SIG-M5 treated with dmso at 0.1 percent for 504 hours (cell line): Measurements from ENCODE around the gene OPHN1.
"Not testable (repeated sequence)": the region's sequence is repeated elsewhere in the genome, so short reads cannot be mapped to it uniquely, and the experiment has no call there.

ENCODE experiments used
- DNase-seq: peaks from one replicate; lab custom pipeline; 2025; ENCODE audit not compliant: unreplicated experiment; lab: John Stamatoyannopoulos, UW

OPHN1 gene

GRCh38 chrX:68083510-68083909, 349.8 kb downstream of the OPHN1 start:
- DNase-seq = no peak

- no peak for DNase-seq
Observed at GRCh38 chrX:68079961-68080360, 353.3 kb downstream of the OPHN1 start.

GRCh38 chrX:68078801-68079200, 354.5 kb downstream of the OPHN1 start:
- DNase-seq = not testable (repeated sequence)

- no peak for DNase-seq
Observed at GRCh38 chrX:68077378-68077777, 355.9 kb downstream of the OPHN1 start.

- DNase-seq = no peak
Observed at GRCh38 chrX:68072041-68072440, 361.3 kb downstream of the OPHN1 start.

- DNase-seq = not testable (repeated sequence)
Observed at GRCh38 chrX:68070119-68070518, 363.2 kb downstream of the OPHN1 start.

GRCh38 chrX:68061206-68061535, 372.1 kb downstream of the OPHN1 start:
- no peak for DNase-seq

GRCh38 chrX:68060506-68061205, 372.6 kb downstream of the OPHN1 start:
- DNase-seq = no peak

GRCh38 chrX:68059469-68059868, 373.8 kb downstream of the OPHN1 start:
- no peak for DNase-seq

- no peak for DNase-seq
Observed at GRCh38 chrX:68049466-68049865, 383.8 kb downstream of the OPHN1 start.

- no peak for DNase-seq
Observed at GRCh38 chrX:68048774-68049173, 384.5 kb downstream of the OPHN1 start.

- no peak for DNase-seq
Observed at GRCh38 chrX:68045008-68045577, 388.2 kb downstream of the OPHN1 start.

GRCh38 chrX:68043713-68044438, 389.4 kb downstream of the OPHN1 start:
- DNase-seq = no peak

- DNase-seq = no peak
Observed at GRCh38 chrX:68041110-68041509, 392.2 kb downstream of the OPHN1 start.

- DNase-seq = peak; percentile 9
Observed at GRCh38 chrX:68018248-68019203, 414.8 kb downstream of the OPHN1 start.

GRCh38 chrX:67998540-67998939, 434.8 kb downstream of the OPHN1 start:
- DNase-seq = no peak
